ENCODE data around the gene ALG13.

- TF ChIP-seq CTCF (IDR thresholded peaks at IDR 0.05; ENCODE audit: low read depth, low read length) (no peak), EZH2phosphoT487 (IDR thresholded peaks at IDR 0.05; ENCODE audit: low read depth) (no peak)
Measured at GRCh38 chrX:111784667-111785066, 103.7 kb downstream of the ALG13 start.
